HepG2 (cell line): ENCODE measurements around the gene PEPD. TPM values are rescaled to one million over a fixed set of nuclear protein-coding genes. Genes with fewer than 3 reads are reported as not detected.
A peak's percentile ranks its signal among the peaks of the same experiment; 100 is the strongest.

ENCODE experiments used
- BCL3 ChIP-seq: sonication (generic); formaldehyde crosslinking; IDR thresholded peaks from 2 replicates; pipeline ENCODE4 v1.5.1; 2020; ENCODE audit warnings: mild to moderate bottlenecking, missing genetic modification reagents, moderate library complexity
- KDM5A ChIP-seq: fragments of 200-600 bp; sonication (generic); IDR thresholded peaks from 2 replicates; pipeline ENCODE4 v1.7.0; 2018; ENCODE audit warnings: antibody characterized with exemption, mild to moderate bottlenecking, low read length, borderline replicate concordance
- MEIS2 ChIP-seq: sonication (generic); formaldehyde crosslinking; IDR thresholded peaks from 2 replicates; pipeline ENCODE4 v1.9.0; 2021; ENCODE audit warnings: mild to moderate bottlenecking, missing genetic modification reagents
- RARA ChIP-seq: IDR thresholded peaks from 2 replicates; pipeline ENCODE4 v1.6.1; 2016; ENCODE audit warnings: missing genetic modification reagents, missing compliant biosample characterization
- RFXAP ChIP-seq: sonication (generic); formaldehyde crosslinking; IDR thresholded peaks from 2 replicates; pipeline ENCODE4 v1.4.0; 2020; ENCODE audit warnings: missing genetic modification reagents, borderline replicate concordance
- ZFP82 ChIP-seq: sonication (generic); formaldehyde crosslinking; IDR thresholded peaks from 2 replicates; pipeline ENCODE4 v1.5.1; 2020; ENCODE audit warnings: mild to moderate bottlenecking, missing genetic modification reagents, borderline replicate concordance
- ZFY ChIP-seq: sonication (generic); formaldehyde crosslinking; IDR thresholded peaks from 2 replicates; pipeline ENCODE4 v1.4.0; 2020; ENCODE audit warnings: missing genetic modification reagents
- ZNF407 ChIP-seq: sonication (generic); formaldehyde crosslinking; IDR thresholded peaks from one replicate; pipeline ENCODE4 v1.5.1; 2020; ENCODE audit warnings: mild to moderate bottlenecking, missing genetic modification reagents; ENCODE audit errors: not compliant biosample characterization
- ZNF749 ChIP-seq: sonication (generic); formaldehyde crosslinking; IDR thresholded peaks from 2 replicates; pipeline ENCODE4 v1.8.0; 2022; ENCODE audit warnings: mild to moderate bottlenecking, missing genetic modification reagents, moderate library complexity, borderline replicate concordance
- polyA plus RNA-seq, 8 experiments: library from polyadenylated mRNA; depleted of rRNA in 3 of 8; stranded (reverse) in 7 of 8; unstranded in 1 of 8; fragments of >200 nt; fragmentation: Illumina TruSeq in 4 of 8; extraction: Trizol in 4 of 8; gene quantifications; 2 replicates each; pipeline versions ENCODE4 v1.2.1 to v1.2.3, GENCODE V29; 2011 to 2016; ENCODE audit warnings: low read depth in 4 of 8, missing spikeins in 1 of 8, mixed read lengths in 1 of 8; ENCODE audit not compliant: insufficient read depth in 1 of 8
- total RNA-seq, 5 experiments: library from RNA; depleted of rRNA; stranded (reverse); fragments of >200 nt; fragmentation: Illumina TruSeq; extraction: Trizol; gene quantifications; 2 replicates each; pipeline ENCODE4 v1.2.3, GENCODE V29; 2016; ENCODE audit warnings: low read depth in 1 of 5
- TF ChIP-seq, protein P1 (sequence below): sonication (generic); formaldehyde crosslinking; IDR thresholded peaks from 2 replicates; pipeline ENCODE4 v1.5.1; 2020; ENCODE audit warnings: mild to moderate bottlenecking, missing genetic modification reagents, borderline replicate concordance

PEPD gene
- total and polyA plus RNA-seq, 2 of the 13 experiments (the other 11 are each of a cell fraction or from before 2014, with no cell fraction given), result 60.7 to 75.1 TPM

DNA sequence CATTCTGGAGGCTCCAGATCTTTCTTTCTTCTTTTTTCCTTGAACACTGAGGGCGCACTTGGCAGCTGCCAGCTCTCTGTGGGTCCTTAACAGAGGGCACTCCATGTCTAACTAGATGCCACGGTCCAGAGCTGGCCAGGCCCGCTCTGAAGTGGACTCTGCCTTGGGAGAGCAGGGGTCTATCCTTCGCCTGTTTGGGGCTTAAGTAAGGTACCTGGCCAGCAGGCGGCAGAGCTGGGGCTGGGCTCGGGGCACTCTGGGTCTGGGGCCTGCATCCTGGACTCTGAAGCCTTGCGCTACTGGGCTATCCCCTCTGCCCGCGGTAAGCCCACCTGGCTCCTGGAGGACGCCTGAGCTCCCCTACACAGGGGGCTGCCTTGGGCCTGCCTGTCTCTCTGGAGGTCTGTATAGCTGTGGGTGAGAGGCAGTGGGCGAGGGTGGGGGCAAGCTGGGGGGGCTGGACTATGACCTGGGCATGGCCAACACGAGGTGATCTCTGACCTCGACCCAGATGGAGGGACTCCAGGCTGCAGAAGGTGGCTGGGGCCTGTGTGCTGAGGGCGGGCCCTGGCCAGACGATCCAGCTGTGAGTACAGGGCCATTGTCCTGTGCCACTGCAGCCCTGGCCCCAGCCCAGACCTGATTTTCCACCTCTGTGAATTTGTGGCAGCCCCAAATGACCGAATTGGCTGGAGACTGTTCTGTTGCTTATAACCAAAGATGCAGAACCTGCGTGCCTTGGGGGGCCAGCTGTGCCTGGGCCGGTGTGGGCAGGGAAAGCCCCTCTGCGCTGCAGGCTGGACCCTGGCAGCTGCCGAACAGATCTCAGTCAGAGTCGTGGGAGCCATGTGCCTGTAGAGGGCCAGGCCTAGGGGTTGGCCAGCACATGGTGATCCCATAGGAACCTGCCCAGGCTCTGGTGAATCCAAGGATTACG, 121.6 kb downstream of the PEPD start (continued):
- TF ChIP-seq ZFP82 (CRISPR knock-in tag) (peak; percentile 28; the same call in 1 of the 2 replicates), KDM5A (no peak), ZNF749 (CRISPR knock-in tag) (no peak), BCL3 (CRISPR knock-in tag) (peak; percentile 23; the same call in 1 of the 2 replicates), ZNF407 (CRISPR knock-in tag) (peak; percentile 50), RFXAP (CRISPR knock-in tag) (no peak), MEIS2 (0 out of 2 replicates have a peak, but pooled peaks have one; percentile 34), RARA (CRISPR knock-in tag) (peak; percentile 70), ZFY (CRISPR knock-in tag) (peak; percentile 71)
- TF ChIP-seq, protein P1, sequence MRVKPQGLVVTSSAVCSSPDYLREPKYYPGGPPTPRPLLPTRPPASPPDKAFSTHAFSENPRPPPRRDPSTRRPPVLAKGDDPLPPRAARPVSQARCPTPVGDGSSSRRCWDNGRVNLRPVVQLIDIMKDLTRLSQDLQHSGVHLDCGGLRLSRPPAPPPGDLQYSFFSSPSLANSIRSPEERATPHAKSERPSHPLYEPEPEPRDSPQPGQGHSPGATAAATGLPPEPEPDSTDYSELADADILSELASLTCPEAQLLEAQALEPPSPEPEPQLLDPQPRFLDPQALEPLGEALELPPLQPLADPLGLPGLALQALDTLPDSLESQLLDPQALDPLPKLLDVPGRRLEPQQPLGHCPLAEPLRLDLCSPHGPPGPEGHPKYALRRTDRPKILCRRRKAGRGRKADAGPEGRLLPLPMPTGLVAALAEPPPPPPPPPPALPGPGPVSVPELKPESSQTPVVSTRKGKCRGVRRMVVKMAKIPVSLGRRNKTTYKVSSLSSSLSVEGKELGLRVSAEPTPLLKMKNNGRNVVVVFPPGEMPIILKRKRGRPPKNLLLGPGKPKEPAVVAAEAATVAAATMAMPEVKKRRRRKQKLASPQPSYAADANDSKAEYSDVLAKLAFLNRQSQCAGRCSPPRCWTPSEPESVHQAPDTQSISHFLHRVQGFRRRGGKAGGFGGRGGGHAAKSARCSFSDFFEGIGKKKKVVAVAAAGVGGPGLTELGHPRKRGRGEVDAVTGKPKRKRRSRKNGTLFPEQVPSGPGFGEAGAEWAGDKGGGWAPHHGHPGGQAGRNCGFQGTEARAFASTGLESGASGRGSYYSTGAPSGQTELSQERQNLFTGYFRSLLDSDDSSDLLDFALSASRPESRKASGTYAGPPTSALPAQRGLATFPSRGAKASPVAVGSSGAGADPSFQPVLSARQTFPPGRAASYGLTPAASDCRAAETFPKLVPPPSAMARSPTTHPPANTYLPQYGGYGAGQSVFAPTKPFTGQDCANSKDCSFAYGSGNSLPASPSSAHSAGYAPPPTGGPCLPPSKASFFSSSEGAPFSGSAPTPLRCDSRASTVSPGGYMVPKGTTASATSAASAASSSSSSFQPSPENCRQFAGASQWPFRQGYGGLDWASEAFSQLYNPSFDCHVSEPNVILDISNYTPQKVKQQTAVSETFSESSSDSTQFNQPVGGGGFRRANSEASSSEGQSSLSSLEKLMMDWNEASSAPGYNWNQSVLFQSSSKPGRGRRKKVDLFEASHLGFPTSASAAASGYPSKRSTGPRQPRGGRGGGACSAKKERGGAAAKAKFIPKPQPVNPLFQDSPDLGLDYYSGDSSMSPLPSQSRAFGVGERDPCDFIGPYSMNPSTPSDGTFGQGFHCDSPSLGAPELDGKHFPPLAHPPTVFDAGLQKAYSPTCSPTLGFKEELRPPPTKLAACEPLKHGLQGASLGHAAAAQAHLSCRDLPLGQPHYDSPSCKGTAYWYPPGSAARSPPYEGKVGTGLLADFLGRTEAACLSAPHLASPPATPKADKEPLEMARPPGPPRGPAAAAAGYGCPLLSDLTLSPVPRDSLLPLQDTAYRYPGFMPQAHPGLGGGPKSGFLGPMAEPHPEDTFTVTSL (CRISPR knock-in tag), result 0 out of 2 replicates have a peak, but pooled peaks have one; percentile 31
